GM21390 (cell line): Measurements from ENCODE around the gene DNAAF3.
"Not testable (repeated sequence)": the region's sequence is repeated elsewhere in the genome, so short reads cannot be mapped to it uniquely, and the experiment has no call there.

ENCODE experiments used
- ATAC-seq: cut with Tn5 transposase; IDR thresholded peaks from one replicate; pipeline ENCODE4 v1.9.1; 2021; ENCODE audit not compliant: unreplicated experiment

Gene DNAAF3

DNA sequence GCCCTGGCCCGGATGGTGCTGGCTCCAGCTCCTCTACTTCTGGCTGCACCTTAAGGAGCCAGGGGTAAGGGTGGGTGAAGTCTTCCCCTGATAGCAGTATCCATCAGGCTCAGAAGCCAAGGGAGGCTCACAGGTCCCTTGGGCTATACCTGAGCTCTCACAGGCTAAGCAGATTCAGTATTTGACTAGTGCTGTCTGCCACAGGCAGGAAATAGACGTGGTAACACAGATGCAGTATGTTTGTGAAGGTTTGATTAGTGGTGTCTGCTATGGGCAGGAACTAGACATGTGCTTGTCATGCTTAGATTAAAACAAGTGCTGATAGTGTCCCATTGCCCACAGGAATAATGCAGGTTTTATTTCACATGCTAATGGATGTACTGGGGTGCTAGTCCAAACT is 9.7 kb upstream of the DNAAF3 start:
- no peak for ATAC-seq

GRCh38 chr19:55175117-55175867 is 8.9 kb upstream of the DNAAF3 start:
- ATAC-seq, result no peak

GRCh38 chr19:55174425-55175116 is 8.2 kb upstream of the DNAAF3 start:
- ATAC-seq, result no peak

DNA sequence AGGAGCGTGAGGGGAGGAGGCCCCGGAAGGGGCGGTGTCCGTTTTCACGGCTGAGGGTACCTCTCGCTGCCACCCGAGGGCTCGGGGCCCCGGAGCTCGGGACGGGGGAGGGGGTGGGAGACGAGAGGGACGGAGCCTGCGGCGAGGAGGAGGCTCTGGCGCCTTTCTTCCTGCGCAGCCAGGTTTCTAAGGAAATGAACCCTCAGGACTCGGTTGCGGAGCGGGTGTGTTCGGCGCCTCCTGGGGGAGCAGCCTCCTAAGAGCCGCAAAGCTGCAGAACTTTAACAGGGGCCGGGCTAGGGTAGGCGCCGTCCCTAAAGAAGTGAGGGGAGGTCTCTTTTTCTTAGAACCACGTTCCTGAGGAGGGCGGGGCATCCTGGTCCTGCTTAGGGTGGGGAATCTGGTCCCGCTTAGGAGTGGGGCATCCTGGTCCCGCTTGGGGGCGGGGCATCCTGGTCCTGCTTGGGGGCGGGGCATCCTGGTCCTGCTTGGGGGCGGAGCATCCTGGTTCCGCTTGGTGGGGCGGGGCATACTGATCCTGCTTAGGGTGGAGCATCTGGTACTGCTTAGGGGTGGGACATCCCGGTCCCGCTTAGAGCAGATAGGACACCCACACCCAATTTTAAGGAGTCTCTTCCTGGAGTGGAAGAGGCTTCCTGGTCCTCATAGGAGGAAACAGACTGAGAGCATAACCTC is 7.4 kb upstream of the DNAAF3 start:
- no peak for ATAC-seq

DNA sequence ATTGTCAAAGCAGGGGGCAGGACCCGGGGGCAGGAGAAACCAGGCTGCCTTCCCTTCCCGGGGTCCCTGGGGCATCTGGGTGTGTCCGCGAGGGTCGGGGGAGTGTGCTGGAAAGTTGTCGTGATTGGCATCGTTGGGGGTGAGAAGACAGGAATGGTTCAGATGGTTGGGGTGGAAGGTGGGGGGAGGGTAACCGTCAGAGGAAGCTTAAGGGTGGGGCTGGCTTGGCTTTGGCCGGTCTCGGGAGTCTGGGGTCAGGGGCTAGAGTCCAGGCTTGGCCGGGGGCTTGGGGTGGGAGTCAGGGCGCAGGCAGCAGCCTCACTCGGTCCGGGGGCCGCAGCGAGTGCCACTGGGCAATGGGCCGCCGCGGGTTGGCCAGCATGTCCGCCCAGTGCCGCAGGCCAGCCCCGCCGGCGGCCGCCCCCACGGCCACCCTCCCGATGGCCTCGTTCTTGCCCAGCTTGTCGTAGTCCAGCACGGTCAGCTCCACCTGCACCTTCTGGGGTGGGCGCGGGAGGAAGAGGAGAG is 6.8 kb upstream of the DNAAF3 start:
- no peak for ATAC-seq

DNA sequence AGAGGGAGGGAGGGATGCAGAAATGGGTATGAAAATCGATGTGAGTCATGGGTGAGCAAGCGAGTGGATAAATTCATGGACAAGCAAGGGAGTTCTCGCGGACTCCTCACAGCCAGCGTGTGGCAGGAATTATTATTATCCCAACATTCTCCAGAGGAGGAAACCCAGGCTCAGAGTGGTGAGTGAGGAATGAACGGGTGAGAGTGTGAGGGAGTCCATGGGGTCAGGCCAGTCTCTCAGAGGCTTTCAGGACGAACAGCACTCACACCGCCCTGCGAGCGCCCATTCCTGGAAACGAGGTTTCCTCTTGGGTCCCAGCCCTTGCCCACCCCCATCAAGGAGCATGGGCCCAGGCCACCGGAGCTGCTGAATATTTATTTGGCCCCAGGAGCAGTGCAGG is 6.3 kb upstream of the DNAAF3 start:
- ATAC-seq, result no peak

- not testable (repeated sequence) for ATAC-seq
Measured at GRCh38 chr19:55172318-55172717, 5.9 kb upstream of the DNAAF3 start.

DNA sequence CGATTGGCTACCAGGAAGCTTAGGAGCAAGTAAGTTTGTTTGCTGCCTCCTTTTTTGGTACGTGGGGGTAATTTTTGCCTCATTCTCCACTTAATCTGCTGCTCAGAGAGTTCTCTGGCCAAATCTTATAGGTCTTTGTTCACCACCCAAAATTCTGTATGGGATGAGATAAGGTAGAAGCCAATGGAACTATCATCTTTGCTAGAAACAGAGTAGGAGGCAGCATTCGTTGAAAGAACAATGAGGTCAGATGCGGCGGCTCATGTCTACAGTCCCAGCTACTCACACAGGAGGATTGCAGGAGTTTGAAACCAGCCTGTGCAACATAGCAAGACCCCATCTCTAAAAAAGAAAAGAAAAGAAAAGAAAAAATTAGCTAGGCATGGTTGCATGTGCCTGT is 5.0 kb upstream of the DNAAF3 start:
- ATAC-seq, result no peak

- no peak for ATAC-seq
Measured at GRCh38 chr19:55169136-55169535, 2.7 kb upstream of the DNAAF3 start.

DNA sequence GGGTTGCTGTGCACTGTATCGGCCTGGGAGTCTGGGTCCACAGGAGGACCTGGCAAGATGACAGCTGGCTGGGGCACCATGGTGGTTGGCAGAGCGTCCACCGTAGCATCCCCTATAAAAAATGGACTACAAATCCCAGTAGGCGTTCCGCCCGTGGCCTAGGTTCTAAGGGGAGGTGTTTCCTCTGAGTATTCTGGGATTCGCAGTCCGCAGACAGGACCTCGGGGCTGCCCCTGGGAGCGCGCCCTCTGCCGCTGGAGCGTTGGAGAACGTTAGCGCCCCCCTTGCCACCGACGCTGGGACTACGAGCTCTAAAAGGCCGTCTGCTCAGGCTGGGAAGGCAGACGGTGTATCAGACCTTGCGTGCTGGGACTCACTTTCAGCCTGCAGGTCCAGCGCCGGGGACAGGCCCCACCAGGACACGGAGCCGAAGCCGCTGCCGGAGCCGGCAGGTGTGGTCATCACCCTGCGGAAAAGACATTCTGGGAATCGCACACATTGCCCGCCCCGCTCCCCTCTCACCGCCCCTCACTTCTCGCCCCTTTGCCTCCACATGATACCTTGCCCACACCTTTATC is 372 bp downstream of the DNAAF3 start:
- no peak for ATAC-seq

GRCh38 chr19:55161571-55162322 is 4.7 kb downstream of the DNAAF3 start:
- ATAC-seq, result no peak

- no peak for ATAC-seq
Measured at GRCh38 chr19:55160986-55161365, 5.4 kb downstream of the DNAAF3 start.

DNA sequence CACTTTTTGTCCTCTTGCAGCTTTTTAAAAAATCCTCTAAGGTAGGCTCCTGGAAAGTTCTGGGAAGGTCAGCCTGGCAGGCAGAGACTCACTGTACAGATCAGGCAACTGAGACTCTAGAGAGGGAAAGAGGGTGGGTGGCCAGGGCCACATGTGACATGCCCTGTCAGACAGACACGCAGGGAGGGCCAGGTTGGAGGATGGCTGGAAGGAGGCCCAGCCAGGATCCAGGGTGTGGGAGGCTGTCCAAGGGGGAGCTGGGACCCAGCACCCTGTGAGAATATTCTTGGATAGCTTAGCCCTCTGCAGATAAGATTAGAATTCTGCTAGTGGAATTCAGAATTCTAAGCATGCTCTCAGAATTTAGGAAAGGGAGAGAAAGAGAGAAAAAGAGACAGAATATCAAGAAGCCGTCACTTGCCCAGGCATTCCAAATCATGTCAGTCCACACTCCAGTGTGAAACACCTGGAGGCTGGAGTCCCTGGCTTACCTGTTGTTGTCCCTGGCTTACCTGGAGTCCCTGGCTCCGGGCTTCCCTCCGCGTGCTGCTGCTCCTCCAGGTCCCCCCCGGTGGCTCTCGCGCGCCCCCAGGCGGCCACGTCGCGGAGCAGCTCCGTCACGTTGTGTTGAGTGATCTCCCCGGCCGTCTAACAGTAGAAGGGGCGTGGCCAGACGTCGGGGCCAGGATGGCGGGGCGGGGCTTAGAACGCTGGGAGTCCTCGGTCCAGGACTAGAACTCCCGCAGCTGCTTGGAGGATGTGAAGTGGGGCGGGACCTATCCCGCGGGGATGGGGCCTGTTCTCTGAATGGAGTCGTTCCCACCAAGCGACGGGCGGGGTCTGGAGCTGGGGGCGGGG is 6.1 kb downstream of the DNAAF3 start:
- ATAC-seq, result peak; percentile 66

DNA sequence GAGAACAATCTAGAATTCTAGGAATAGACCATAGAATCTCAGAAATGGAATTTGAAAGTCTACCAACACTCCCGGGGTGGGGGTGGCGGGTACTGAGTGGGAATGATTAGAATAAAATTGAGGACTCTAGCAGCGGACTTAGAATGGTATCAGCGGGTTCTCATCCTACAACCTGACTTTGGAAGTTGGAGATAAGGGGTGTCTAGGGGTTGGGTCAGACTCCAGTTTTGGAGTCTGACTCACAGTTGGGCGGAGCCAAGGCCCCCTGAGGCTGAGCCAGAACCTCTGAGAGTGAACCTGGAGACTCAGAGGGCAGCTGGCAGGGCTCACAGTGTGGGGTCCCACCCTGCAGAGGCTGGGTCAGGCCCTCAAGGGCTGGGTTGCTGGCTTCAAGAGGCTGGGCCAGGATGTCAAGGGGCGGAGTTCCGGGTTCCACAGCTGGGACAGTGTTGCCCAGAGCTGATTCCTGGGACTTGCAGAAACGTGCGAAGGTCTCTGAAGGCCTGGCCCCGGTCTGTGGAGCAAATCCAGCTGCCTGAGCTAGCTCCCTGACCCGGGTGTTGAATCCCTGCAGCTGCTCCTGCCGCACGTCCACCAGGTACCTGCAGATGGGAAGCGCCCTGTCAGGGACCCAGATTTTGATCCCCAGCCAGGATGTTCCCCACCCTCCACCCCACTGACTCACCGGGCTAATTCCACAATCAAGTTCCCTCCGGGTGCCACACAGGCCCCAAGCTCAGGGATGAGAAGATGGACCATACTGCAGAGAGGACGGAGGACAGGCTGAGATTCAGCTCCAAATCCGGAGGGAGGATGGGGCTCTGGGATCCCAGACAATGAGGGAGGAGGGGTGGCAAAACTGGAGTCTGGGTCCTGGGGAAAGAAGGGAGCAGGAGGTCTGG is 7.3 kb downstream of the DNAAF3 start:
- no peak for ATAC-seq

- ATAC-seq, result no peak
Measured at GRCh38 chr19:55158423-55158822, 8.0 kb downstream of the DNAAF3 start.

DNA sequence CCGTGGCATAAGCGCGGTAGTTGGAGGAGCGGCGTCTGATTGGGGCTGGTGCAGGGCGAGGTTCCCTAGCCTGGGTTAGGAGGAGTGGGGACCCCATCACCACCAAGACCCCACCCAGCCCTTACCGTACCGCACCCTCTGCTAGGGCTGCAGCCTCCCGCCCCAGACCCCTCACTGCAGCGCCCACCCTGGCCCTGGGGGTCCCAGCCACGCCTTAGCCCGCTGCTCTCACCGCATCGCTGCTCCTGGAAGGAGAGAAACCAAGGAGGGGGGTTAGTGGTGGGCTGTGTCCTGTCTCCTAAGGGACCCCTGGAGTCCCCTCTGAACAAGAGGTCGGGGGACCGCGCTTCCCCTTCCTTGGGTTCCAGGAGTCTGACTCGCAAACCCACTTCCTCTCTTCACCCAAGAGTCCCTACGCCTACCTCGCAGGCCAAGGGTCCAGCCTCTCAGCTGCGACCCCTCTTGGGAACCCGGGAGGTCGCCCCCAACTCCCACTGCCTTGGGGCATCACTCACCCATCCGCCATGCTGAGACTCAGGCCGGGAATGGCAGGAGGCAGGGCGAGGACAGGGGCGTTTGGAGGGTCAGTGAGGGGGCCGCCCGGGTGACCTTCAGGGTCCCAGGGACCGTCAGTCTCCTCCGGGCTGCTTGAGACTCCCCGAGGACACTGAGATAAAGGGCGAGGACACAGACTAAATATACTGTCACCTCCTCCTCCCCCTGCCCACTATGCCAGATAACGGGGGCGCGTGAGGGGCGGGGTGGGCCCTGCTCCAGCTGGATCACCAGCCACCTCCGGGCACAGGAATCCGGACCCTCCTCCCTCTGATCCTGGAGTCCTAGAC is 9.1 kb downstream of the DNAAF3 start, which contains the start of gene TNNI3:
Gene TNNI3, minus strand, starts transcription at position 669 of the 845 bp plus-strand sequence. Its CDS starts 143 bp downstream, at position 526.
- no peak for ATAC-seq

DNA sequence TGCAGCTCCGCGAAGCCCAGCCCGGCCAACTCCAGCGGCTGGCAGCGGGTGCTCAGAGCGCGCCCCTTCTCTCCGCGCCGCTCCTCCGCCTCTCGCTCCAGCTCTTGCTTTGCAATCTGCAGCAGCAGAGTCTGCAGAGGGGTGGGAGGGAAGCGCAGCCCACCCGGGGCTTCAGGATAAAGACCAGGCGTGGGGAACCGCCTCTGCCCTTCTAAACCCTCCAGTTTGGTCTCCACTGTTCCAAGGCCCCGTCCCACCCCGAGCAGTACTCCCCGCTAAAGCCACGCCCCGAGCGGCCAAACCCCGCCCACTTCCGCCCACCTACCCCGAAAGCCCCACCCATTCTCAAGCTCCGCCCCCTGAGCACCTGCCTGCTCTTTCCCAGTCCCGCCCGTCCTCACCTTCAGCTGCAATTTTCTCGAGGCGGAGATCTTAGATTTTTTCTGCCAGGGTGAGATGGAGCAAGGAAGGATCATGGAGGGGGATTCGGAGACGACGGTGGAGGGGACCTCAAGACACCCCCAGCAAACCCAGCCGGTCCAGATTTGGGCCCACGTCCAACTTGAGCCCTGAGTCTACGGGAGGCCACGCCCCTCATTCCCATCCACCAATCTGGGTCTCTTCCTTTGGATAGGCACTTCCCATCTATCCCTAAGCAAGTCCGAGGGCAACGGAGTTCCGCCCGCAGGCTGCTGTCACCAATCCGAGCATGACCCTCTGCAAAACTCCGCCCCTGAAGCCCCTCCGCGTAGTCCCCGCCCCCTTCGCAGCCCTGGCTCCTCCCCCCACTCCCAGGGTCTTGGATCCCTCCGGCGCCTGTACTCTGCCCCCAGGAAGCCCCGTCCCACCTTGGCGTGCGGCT is 10.0 kb downstream of the DNAAF3 start:
- ATAC-seq, result no peak
